Activated CD4-positive, alpha-beta memory T cell treated with anti-CD3 and anti-CD28 coated beads for 36 hours (primary cell): ENCODE data around the gene CAMK2G. TPM values are rescaled to one million over a fixed set of nuclear protein-coding genes. Genes with fewer than 3 reads are reported as not detected.
"Not testable (repeated sequence)": the region's sequence is repeated elsewhere in the genome, so short reads cannot be mapped to it uniquely, and the experiment has no call there.

Experiments
- CTCF ChIA-PET: fragments of 350-600 bp; sonication (Branson Sonifier 250); formaldehyde crosslinking; loops from one replicate; lab custom pipeline; 2021; ENCODE audit warnings: antibody characterized with exemption, inconsistent platforms; lab: Charles Lee
- POLR2A ChIA-PET: fragments of 350-600 bp; sonication (Branson Sonifier 250); formaldehyde crosslinking; loops from one replicate; lab custom pipeline; 2021; ENCODE audit warnings: antibody characterized with exemption; lab: Charles Lee
- DNase-seq: peaks from one replicate; pipeline ENCODE4 v3.0.0-alpha.2; 2020
- H3K27ac Mint-ChIP-seq: one replicate; pipeline ENCODE4 v1.8.0; 2021; ENCODE audit warnings: mixed read lengths
- H3K27me3 Mint-ChIP-seq: one replicate; pipeline ENCODE4 v1.8.0; 2021; ENCODE audit warnings: mixed read lengths
- H3K36me3 Mint-ChIP-seq: one replicate; pipeline ENCODE4 v1.8.0; 2021; ENCODE audit warnings: mixed read lengths
- H3K4me1 Mint-ChIP-seq: one replicate; pipeline ENCODE4 v1.8.0; 2021; ENCODE audit warnings: low read depth, mixed read lengths
- H3K4me3 Mint-ChIP-seq: one replicate; pipeline ENCODE4 v1.8.0; 2021; ENCODE audit warnings: mild to moderate bottlenecking, mixed read lengths
- H3K9me3 Mint-ChIP-seq: one replicate; pipeline ENCODE4 v1.8.0; 2021; ENCODE audit warnings: mixed read lengths
- intact Hi-C: fragments of 100-400 bp; cut with micrococcal nuclease; formaldehyde crosslinking; loops from one replicate; pipeline ENCODE4 v1.15.1; 2023
- total RNA-seq, 2 experiments: library from RNA; stranded (reverse); gene quantifications; one replicate each; pipeline ENCODE4 v1.2.3, GENCODE V29; 2021

The CAMK2G gene
- total RNA-seq, 2 experiments from 2014 or later = 20.8 to 21.5 TPM

GRCh38 chr10:73900064-73900463, 25.7 kb upstream of the CAMK2G start:
- no peak overlapping the region for H3K4me3 Mint-ChIP-seq
- POLR2A ChIA-PET = no interaction called here
- no peaks in the 10 kb centered on the region for H3K9me3 Mint-ChIP-seq
- no peaks in the 10 kb centered on the region for H3K36me3 Mint-ChIP-seq
- no peak overlapping the region for H3K27ac Mint-ChIP-seq
- intact Hi-C loops = no loop called here
- DNase-seq = no peak
- CTCF ChIA-PET = interaction anchor here (3.7 to 5.3 kb wide), 2 partner anchors 14 to 41 kb away, joined by 17 to 25 read pairs; no protein-coding TSS in a partner anchor
- H3K27me3 Mint-ChIP-seq = no peaks in the 10 kb centered on the region
- H3K4me1 Mint-ChIP-seq = peaks cover 2% of the 10 kb centered on the region

- ChIA-PET CTCF (interaction anchor here (3.4 to 5.3 kb wide), 3 partner anchors 13 to 41 kb away, joined by 11 to 25 read pairs (median 17); no protein-coding TSS in a partner anchor), POLR2A (interaction anchor here (1.3 kb wide), 1 partner anchor 8 kb away, joined by 3 read pairs; no protein-coding TSS in a partner anchor)
- DNase-seq = no peak
- Mint-ChIP-seq H3K9me3 (no peaks in the 10 kb centered on the region), H3K4me3 (no peak overlapping the region), H3K27ac (no peak overlapping the region), H3K36me3 (no peaks in the 10 kb centered on the region), H3K4me1 (peaks cover 7% of the 10 kb centered on the region), H3K27me3 (no peaks in the 10 kb centered on the region)
- intact Hi-C loops = no loop called here
Measured at GRCh38 chr10:73899423-73899822, 25.1 kb upstream of the CAMK2G start.

GRCh38 chr10:73898730-73899410, 24.5 kb upstream of the CAMK2G start:
- H3K27ac Mint-ChIP-seq = no peak overlapping the region
- H3K27me3 Mint-ChIP-seq = no peaks in the 10 kb centered on the region
- DNase-seq = no peak
- no peaks in the 10 kb centered on the region for H3K36me3 Mint-ChIP-seq
- POLR2A ChIA-PET = interaction anchor here (1.3 kb wide), 1 partner anchor 9 kb away, joined by 3 read pairs; no protein-coding TSS in a partner anchor
- no peaks in the 10 kb centered on the region for H3K9me3 Mint-ChIP-seq
- H3K4me1 Mint-ChIP-seq = peaks cover 12% of the 10 kb centered on the region
- intact Hi-C loops = no loop called here
- no peak overlapping the region for H3K4me3 Mint-ChIP-seq
- CTCF ChIA-PET = interaction anchor here (0.8 to 5.3 kb wide), 4 partner anchors 13 to 46 kb away, joined by 3 to 25 read pairs (median 14); no protein-coding TSS in a partner anchor

- intact Hi-C loops = no loop called here
- Mint-ChIP-seq H3K36me3 (no peaks in the 10 kb centered on the region), H3K27me3 (no peaks in the 10 kb centered on the region), H3K9me3 (no peaks in the 10 kb centered on the region), H3K27ac (no peak overlapping the region), H3K4me1 (peaks cover 12% of the 10 kb centered on the region), H3K4me3 (no peak overlapping the region)
- CTCF ChIA-PET = interaction anchor here (3.4 to 3.7 kb wide), 2 partner anchors 18 to 43 kb away, joined by 11 to 17 read pairs; no protein-coding TSS in a partner anchor
- DNase-seq = no peak
- POLR2A ChIA-PET = no interaction called here
Measured at GRCh38 chr10:73897693-73898092, 23.3 kb upstream of the CAMK2G start.

GRCh38 chr10:73895381-73895780, 21.0 kb upstream of the CAMK2G start:
- H3K27me3 Mint-ChIP-seq, H3K36me3 Mint-ChIP-seq, DNase-seq, H3K4me3 Mint-ChIP-seq, H3K9me3 Mint-ChIP-seq, H3K27ac Mint-ChIP-seq, intact Hi-C loops, POLR2A ChIA-PET: not testable (repeated sequence)
- CTCF ChIA-PET = interaction anchor here (2.4 to 10.5 kb wide), 2 partner anchors 44 to 62 kb away, joined by 11 to 383 read pairs; no protein-coding TSS in a partner anchor
- peaks cover 12% of the 10 kb centered on the region for H3K4me1 Mint-ChIP-seq

GRCh38 chr10:73894245-73894971, 20.1 kb upstream of the CAMK2G start:
- DNase-seq = peak; percentile 61
- H3K4me3 Mint-ChIP-seq = no peak overlapping the region
- POLR2A ChIA-PET = interaction anchor here (0.9 kb wide), 1 partner anchor 13 kb away, joined by 3 read pairs; no protein-coding TSS in a partner anchor
- H3K27me3 Mint-ChIP-seq = no peaks in the 10 kb centered on the region
- no peaks in the 10 kb centered on the region for H3K36me3 Mint-ChIP-seq
- CTCF ChIA-PET = interaction anchor here (1.2 to 10.5 kb wide), 5 partner anchors 8 to 63 kb away, joined by 3 to 383 read pairs (median 9); no protein-coding TSS in a partner anchor
- H3K27ac Mint-ChIP-seq = no peak overlapping the region
- H3K9me3 Mint-ChIP-seq = no peaks in the 10 kb centered on the region
- H3K4me1 Mint-ChIP-seq = peaks cover 12% of the 10 kb centered on the region
- intact Hi-C loops = no loop called here

DNA sequence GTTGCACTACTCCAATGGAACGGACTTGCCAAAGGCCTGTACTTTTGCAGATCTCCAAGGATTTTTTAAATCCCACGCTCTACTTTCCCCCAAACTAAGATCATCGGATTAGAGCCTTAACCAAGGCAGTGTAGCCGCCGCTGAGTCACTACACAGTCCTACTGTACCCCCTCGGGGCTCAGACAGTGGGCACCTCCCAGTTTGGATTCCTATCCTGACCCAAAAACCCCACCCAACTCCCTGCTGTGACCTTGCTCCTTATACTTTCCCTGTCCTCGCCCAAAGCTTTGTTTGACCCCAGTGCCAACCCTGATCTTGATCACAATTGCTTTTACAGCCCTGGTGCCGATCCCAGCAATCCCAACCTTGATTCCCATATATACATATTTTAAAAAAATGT, 19.1 kb upstream of the CAMK2G start:
- ChIA-PET POLR2A (no interaction called here), CTCF (interaction anchor here (1.2 to 10.5 kb wide), 4 partner anchors 14 to 64 kb away, joined by 3 to 383 read pairs (median 8); no protein-coding TSS in a partner anchor)
- Mint-ChIP-seq H3K36me3 (no peaks in the 10 kb centered on the region), H3K4me1 (peaks cover 12% of the 10 kb centered on the region), H3K9me3 (no peaks in the 10 kb centered on the region), H3K27ac (no peak overlapping the region), H3K4me3 (no peak overlapping the region), H3K27me3 (no peaks in the 10 kb centered on the region)
- intact Hi-C loops = no loop called here
- DNase-seq = no peak

GRCh38 chr10:73892310-73893030, 18.1 kb upstream of the CAMK2G start:
- Mint-ChIP-seq H3K9me3 (no peaks in the 10 kb centered on the region), H3K4me1 (peaks cover 12% of the 10 kb centered on the region), H3K27me3 (no peaks in the 10 kb centered on the region), H3K27ac (no peak overlapping the region), H3K4me3 (no peak overlapping the region), H3K36me3 (no peaks in the 10 kb centered on the region)
- ChIA-PET CTCF (interaction anchor here (4.8 to 10.5 kb wide), 2 partner anchors 12 to 47 kb away, joined by 46 to 383 read pairs; no protein-coding TSS in a partner anchor), POLR2A (interaction anchor here (0.6 kb wide), 1 partner anchor 10 kb away, joined by 3 read pairs; no protein-coding TSS in a partner anchor)
- no peak for DNase-seq
- intact Hi-C loops = no loop called here

GRCh38 chr10:73891540-73891939, 17.2 kb upstream of the CAMK2G start:
- no peak for DNase-seq
- H3K4me3 Mint-ChIP-seq = no peak overlapping the region
- POLR2A ChIA-PET = no interaction called here
- H3K9me3 Mint-ChIP-seq = no peaks in the 10 kb centered on the region
- no peaks in the 10 kb centered on the region for H3K36me3 Mint-ChIP-seq
- CTCF ChIA-PET = interaction anchor here (4.8 to 10.5 kb wide), 2 partner anchors 12 to 48 kb away, joined by 46 to 383 read pairs; no protein-coding TSS in a partner anchor
- peaks cover 13% of the 10 kb centered on the region for H3K4me1 Mint-ChIP-seq
- intact Hi-C loops = no loop called here
- H3K27me3 Mint-ChIP-seq = no peaks in the 10 kb centered on the region
- no peak overlapping the region for H3K27ac Mint-ChIP-seq

GRCh38 chr10:73890830-73891229, 16.5 kb upstream of the CAMK2G start:
- CTCF ChIA-PET = interaction anchor here (4.8 to 10.5 kb wide), 2 partner anchors 11 to 49 kb away, joined by 46 to 383 read pairs; no protein-coding TSS in a partner anchor
- H3K4me3 Mint-ChIP-seq, intact Hi-C loops, H3K9me3 Mint-ChIP-seq, DNase-seq, H3K36me3 Mint-ChIP-seq, H3K27me3 Mint-ChIP-seq, H3K27ac Mint-ChIP-seq: not testable (repeated sequence)
- H3K4me1 Mint-ChIP-seq = peaks cover 14% of the 10 kb centered on the region
- POLR2A ChIA-PET = interaction anchor here (0.6 kb wide), 1 partner anchor 416 kb away, joined by 4 read pairs; no protein-coding TSS in a partner anchor

DNA sequence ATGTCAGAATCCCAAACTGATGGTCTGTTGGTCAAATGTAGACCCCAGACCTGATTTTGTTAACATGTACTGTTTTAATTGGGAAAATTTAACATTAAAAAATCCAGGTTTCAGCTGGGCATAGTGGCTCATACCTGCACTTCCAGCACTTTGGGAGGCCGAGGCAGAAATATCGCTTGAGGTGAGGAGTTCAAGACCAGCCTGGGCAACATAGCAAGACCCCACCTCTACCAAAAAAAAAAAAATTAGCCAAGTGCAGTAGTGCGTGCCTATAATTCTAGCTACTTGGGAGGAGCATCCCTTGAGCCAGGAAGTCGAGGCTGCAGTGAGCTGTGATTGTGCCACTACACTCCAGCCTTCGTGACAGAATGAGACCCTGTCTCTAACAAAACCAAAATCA, 15.9 kb upstream of the CAMK2G start:
- ChIA-PET CTCF (interaction anchor here (0.7 to 10.5 kb wide), 5 partner anchors 10 to 213 kb away, joined by 3 to 383 read pairs (median 46); no protein-coding TSS in a partner anchor), POLR2A (interaction anchor here (0.6 kb wide), 1 partner anchor 415 kb away, joined by 4 read pairs; no protein-coding TSS in a partner anchor)
- H3K4me3 Mint-ChIP-seq = no peak overlapping the region
- peaks cover 12% of the 10 kb centered on the region for H3K4me1 Mint-ChIP-seq
- no peak for DNase-seq
- H3K9me3 Mint-ChIP-seq = no peaks in the 10 kb centered on the region
- H3K27ac Mint-ChIP-seq = no peak overlapping the region
- no peaks in the 10 kb centered on the region for H3K27me3 Mint-ChIP-seq
- H3K36me3 Mint-ChIP-seq = no peaks in the 10 kb centered on the region
- intact Hi-C loops = no loop called here
